HG02938 (cell line): ENCODE data around the gene ANGPTL8.

Experiments
- ATAC-seq: cut with Tn5 transposase; IDR thresholded peaks from one replicate; pipeline ENCODE4 v1.9.1; 2021; ENCODE audit warnings: mild to moderate bottlenecking, moderate library complexity; ENCODE audit not compliant: unreplicated experiment

Gene ANGPTL8

DNA sequence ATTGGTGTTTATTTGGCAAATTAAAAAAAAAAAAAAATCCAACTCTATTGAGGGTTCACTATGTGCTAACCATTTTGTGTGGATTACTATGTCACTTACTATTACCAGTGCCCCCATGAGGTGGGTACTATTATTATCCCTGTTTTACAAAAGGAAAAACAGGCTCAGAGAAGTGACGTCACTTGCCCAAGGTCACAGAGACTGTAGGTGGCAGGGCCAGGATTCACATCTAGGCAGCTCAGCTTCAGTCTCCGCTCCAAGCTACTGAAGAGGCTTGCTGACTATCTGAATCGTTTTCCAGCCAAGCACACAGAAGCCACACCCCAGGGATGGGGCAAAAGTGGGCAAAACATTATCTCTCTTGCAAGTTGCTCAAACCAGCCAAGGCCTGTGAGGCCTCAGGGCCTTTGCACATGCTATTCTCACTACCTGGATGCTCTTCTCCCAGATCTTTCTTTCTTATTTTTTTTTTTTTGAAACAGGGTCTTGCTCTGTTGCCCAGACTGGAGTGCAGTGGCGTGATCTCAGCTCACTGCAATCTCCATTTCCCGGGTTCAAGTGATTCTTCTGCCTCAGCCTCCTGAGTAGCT lies 4.8 kb upstream of the ANGPTL8 start:
- ATAC-seq: no peak

DNA sequence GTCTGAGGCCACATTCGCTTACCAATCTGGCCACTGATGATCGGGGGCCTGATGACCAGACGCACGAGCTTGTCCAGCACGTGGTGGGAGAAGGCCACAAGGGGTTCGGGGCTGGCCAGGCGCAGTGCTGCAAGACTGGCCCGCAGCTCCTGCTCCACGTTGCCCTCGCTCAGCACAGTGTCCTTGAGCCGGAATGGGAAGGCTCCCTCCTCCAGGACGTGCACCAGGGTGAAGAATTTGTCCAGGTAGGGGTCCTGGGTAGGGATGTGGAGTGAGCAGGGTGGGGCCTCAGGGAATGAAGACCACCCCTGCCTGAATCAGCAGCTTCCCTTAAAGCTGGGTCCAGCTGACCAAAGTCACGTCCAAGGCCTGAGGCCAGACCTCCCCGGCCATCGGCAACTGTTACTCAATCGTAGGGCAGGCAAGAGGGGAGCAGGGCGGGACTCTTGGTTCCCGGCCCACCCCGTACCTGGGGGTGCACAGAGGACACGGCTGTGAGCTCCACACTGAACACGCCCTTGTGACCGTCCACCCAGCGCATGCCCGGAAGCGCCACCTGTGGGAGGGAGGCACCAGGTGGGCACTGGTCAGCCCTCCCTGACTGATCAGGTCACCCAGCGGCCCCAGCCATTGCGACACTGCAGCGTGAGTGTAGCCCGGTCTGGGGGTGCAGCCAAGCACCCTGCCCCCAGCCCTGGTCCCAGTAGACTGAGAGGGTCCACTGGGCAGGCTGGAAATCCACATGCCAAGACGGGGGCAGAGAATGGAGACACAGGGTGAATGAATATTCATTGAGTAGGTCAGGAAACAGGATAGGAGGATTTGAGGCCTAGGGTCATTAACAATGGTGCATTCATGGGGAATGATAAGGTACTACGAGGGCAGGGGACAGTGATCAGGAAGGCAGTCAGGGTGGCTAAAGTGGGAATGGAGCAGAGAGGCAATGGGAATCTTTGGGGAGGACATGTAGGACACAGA lies 2.8 kb upstream of the ANGPTL8 start:
- no peak for ATAC-seq

DNA sequence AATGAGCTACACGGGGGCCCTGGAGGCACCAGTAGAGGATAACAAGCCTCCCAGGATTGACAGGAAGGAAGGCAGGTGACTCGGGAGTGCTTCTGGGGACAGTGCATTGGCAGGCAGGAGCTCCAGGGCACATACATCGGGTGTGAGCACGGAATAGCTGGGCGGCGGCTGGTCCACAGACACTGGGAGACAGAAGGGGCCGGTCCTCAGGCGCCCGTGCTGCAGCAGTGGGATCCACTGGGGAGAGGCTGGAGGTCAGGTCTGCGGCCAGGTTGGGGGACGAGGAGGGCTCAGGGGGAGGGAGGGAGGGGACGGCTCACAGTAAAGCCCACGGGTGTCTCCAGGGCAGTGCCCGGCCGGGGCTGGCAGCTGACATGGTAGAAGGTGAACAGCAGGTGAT lies 2.1 kb upstream of the ANGPTL8 start:
- no peak for ATAC-seq

DNA sequence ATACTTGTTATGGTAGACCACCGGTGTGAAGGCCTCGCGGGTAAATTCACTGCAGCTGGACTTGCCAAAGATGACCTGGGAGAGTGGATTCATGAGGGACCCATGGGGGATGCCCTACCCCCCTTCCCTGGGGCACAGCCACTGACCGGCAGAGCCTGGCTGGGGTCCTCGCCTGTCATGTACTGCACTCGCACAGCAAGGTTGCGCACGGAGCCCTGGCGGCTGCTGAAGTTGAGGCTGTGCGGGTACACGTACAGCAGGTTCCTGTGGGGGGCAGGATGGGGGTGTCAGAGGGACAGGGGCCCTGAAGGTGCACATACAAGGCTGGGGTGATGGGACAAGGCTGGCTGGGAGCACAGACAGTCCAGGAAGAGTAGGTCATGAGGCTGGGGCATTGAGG lies 1.4 kb upstream of the ANGPTL8 start:
- no peak for ATAC-seq

DNA sequence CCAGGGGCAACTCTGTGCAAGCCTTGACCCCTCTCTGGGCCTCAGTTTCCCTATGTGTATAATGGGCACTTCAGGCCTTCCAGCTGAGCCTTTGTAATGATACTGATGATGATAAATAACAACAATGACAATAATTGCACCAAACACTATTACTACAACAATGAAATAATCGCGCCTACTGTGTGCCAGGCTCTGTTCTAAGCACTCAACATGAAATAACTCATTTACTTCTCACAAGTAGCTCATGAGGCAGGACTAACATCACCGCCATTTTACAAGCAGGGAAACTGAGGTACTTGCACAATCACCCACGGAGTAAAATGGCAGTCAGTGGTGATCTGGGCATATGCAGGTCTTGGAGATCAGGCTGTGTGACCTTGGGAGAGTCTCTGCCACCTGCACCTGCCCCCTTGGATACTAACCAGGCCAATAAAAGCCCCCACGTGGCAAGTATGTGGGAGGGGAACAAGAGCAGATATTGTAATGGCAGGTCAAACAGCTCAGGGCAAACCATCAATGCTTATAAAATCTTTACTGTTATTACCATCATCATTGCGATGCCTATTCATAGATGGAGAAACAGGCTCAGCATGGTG lies 540 bp upstream of the ANGPTL8 start:
- no peak for ATAC-seq

DNA sequence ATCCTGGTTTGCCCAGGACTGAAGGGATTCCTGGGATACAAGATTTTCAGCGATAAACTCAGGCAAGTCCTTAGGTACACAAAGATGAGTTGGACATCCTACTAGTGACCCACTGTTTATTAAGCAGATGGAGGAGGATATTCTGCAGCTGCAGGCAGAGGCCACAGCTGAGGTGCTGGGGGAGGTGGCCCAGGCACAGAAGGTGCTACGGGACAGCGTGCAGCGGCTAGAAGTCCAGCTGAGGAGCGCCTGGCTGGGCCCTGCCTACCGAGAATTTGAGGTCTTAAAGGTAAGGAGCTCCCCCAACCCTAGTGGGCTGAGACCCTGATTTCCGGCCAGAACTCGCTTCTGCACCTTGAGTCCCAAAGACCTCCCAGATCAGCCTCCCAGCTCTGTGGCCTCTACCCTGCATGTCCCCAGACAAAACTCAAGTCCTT lies 607 bp downstream of the ANGPTL8 start:
- ATAC-seq: no peak

DNA sequence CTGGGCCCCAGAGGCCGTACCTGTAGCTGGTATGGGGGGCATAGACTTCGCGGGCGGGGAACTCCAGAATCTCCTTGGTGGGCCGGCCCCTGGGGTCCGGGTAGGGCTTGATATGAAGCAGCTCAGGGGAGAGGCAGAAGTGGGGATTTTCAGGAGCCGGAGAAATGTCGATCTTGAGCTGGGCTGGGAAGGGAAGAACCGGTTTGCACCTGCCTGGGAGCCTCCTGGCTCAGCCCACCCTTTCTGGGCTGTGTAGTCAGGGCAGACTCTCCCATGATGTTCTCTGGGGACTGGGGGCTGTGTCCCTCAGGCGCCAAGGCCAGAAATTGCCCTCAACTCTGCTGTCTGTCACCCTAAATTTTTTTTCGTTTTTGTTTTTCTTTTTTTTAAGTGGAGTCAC lies 2.6 kb downstream of the ANGPTL8 start:
- ATAC-seq: no peak

DNA sequence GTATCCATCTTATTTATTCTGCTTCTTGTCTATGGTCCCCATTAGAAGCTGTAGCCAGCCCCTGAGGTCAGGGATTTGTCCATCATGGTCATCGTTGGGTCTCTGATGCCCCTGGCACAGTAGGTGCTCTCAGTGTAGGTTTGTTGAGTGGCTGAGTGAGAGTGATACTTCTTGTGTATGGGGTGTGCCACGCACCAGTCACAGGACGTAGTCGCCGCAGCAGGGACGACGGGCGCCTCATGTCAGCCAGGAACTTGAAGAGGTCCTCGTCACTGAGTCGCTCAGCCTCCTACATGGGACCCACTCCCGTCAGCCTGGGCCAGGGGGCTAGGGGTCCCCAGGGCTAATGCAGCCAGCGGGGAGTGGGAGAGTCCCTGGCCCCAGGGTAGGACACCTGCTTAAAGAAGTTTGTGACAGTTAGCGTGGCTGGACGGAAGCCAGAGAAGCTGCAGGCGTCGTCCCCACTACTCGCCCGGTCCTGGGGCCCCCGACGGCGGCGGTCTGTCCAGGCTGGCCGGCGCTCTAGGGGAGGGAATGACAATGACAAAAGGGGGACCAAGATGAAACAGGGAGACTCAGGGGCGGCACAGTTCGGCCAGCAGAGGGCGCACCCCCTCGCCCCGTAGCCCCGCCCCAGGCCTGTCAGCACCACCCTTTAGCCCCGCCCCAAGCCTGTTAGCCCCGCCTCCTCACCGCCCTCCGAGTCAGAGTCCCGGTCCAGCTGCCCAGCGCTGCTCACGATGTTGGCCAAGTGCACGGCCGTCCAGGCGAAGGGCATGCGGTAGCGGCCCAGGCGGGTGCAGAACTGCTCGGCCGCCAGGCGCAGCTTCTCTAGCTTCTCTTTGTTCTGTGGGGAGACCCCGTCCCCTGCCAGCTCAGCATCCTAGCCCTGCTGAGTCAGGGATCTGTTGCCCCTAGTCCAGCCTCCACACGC lies 3.7 kb downstream of the ANGPTL8 start:
- ATAC-seq: no peak

DNA sequence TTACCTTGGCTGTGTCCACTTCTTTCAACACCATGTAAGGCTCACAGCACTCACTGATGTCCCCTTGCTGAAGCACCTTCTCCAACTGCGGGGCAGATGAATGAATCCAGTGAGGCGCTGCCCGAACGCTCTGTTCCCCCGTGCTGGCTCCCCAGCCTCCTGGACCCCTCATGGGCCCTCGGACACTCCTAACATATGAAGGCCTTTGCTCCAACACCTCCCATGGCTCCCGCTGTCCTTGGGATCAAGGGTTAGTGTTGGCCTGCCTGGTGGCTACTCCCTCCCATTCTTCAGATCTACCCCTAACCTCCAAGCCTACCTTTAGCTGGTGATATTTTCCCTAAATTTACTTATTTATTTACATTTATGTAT lies 4.4 kb downstream of the ANGPTL8 start:
- no peak for ATAC-seq

DNA sequence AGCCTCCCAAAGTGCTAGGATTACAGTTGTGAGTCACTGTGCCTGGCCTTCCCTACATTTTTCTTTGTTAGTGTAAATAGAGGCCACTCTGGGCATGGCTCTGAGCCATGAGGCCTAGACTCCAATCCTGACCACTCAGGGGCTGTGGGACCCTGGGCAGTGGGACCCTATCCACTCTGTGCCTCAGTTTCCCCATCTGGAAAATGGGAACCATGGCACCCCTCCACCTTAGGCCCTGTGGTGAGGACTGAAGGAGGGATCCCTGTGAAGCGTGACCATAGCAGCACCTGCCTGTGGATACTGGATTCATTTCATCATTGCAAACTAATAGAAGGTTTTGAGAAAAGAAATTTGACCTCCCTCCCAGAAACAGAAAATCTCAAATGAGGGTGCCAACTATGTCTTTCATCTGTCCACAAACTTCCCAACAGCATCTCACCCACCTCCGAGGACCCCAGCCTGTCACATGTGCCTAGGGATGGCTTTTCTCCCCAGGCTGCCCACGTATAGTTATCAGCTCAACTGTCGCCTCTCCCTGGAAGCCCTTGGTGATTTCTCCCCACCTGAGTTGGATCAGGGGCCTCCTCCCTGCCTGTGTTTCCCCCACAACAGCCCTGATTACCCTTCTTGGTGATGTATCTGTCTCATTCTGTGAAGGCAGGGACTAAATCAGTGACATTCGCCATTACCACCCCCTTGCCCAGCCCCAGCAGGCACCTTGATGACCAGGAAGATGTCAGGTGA lies 5.6 kb downstream of the ANGPTL8 start:
- no peak for ATAC-seq

DNA sequence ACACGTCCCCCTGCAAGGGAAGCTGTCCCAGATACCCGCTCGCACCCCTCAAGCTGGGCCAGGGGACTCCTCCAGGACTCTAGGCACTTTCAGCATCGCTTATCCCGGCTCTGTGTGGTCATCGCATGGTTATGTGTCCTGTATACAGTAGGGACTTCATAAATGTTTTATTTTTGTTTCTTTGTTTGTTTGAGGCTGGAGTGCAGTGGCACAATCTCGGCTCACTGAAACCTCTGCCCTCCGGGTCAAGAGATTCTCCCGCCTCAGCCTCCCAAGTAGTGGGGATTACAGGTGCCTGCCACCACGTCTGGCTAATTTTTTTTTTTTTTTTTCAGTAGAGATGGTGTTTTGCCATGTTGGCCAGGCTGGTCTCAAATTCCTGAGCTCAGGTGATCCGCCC lies 7.5 kb downstream of the ANGPTL8 start:
- ATAC-seq: no peak

DNA sequence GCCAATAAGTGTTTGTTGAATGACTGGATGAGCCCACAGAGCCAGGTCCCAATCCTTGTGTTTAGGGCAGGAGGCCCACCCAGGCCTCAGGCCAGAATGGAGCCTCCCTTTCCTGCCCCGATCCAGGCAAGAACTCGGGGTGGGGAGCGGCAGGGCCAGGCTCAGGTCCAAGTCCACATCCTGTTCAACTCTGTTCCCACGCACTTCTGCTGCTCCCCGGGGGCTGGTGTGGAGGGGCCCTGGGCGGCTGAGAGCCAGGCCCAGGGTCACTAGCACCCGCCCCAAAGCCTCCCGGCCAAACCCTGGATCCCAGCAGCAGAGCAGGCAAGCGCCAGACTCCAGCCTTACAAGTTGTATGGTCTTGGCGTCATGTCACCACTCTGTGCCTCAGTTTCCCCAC lies 8.0 kb downstream of the ANGPTL8 start:
- no peak for ATAC-seq

DNA sequence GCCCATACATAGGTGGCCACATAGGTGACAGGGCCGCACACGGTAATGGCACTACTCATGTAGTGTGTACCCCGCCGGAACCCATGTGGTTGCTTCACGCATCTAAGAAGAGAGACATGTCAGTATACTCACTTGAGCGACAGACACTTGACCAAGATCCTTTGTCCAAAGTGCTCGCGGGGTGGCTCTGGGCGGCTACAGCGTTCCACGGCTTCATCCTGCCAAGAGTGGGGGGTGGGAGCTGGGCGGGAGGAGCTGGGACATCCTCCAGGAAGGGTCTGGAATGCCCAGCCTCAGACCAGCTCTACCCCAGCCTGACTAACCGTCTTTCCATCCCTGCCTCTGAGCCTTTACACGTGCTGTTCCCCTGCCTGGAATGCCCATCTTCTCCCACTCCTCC lies 8.5 kb downstream of the ANGPTL8 start:
- no peak for ATAC-seq

DNA sequence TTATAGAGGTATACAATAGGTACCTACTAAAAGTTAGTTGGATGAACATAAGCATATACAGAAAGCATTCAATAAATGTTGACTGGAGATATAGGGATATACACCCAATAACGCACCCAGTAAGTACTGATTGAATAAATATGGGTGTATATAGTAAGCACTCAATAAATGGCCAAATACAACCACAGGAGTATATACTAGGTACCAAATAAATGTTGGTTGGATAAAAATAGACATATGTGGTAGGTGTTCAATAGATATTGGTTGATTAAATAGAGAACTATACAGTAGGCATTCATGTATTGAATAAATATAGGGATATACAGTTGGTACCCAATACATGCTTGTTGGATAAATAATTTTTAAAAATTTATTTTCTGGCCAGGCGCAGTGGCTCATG lies 9.4 kb downstream of the ANGPTL8 start:
- no peak for ATAC-seq

DNA sequence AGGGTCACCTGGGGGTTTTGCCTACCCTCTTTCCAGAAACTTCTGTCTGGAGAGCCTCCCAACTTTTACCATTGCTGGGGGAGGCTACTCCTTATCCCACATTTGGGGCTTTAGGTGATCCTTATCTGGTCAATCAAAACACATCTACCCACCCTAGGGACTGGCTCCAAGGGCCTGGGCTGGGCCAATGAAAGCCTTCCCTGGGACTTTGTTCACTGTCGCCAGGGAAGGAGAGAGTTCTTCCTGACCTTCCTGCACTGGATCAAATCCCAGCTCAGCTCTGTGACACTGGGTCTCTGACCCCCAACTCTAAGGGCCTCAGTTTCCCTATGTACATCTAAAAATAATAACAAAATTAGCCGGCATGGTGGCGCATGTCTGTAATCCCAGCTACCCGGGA lies 11.8 kb downstream of the ANGPTL8 start:
- ATAC-seq: no peak

DNA sequence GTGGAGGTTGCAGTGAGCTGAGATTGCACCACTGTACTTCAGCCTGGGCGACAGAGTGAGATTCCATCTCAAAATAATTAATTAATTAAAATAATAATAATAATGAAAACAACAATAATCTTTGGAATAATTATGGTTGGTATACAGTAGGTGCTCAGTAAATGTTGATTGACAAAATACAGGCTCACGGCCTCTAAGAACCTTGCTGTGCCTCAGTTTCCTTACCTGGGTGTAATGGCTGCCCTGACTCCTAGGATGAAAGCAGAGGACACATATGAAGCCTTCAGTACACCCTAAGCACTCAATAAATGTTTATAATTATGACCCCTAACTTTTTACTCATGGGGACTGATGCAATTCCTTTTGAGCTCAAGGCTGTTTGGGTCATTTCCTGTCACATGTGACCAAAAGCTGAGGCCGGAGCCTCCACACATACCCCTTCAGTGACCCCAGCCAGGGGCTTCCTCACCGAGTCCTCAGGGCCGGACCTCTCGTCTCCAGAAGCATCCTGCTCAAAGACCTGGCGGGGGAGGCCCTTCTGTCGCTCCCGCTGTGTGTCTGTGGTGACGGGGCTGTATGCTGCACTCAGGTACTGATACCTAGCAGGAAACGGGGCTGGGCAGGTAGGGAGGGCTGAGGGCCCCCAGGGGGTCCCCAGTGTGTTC lies 12.4 kb downstream of the ANGPTL8 start:
- no peak for ATAC-seq

DNA sequence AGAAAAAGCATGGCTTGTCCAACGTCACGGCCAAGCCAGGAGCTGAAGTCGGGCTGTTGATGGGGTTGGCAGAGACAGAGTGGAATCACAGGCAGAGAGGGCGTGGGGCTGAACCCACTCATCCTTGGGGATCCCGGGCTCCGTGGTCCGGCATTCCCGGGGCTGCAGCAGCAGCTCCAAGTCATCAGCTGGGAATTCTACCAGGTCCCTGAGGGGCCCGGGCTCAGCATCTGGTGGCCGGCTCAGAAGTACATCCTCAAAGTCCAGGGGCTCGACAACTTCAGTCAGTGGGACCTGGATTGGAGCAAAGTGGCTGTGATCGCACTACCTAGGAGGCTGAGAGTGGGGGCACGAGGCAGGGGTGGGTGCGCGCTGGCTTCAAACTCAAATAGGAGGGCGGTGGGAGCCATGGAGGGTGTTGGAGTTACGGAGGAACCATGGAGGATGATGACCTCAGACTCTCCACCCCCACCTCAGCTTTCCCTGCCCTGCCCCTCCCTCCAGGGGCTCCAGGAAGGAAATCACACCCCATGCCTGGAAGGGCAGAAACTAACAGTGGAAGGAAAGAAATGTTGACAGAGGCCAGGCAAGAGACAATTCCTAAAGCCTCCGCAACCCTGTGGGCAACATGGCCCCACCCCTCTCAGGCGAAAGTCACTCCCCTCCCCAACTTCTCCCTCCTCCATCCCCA lies 13.4 kb downstream of the ANGPTL8 start:
- no peak for ATAC-seq

DNA sequence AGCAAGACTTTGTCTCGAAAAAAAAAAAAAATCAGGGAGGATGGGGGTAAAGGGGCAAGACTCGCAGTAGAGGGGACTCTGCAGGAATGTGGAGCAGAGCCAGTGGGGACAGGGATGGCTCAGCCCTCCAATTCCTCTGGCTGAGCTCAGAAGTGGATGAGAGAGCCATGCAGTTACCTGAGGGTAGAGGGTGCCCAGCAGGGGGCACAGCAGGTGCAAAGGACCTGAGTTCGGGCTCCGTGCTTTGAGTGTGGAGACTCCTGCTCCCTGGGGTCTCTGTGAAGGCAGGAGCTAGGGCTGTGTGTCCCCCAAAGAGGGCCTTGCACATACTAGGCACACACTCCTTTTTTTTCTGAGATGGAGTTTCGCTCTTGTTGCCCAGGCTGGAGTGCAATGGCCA lies 15.2 kb downstream of the ANGPTL8 start:
- ATAC-seq: no peak

DNA sequence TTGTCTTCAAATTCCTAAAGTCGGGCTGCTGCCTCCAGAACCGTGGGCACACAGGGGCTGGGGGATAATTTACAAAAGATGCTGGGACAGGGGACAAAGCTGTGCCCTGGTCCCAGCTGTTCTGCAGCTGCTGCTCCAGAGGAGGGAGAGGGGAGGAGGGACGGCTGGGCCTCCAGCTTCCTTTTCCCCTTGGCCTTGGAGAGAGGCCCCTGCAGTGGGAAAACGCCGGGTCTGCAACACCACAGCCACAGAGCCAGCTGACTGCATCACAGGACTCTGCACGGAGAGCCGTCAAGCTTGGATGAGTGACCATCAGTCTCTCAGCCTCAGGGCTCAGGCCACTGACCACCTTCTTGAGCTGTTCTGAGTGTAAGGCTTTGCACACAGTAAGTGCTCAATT lies 16.8 kb downstream of the ANGPTL8 start:
- ATAC-seq: no peak
